ENCODE data around the gene MGAM2.

GRCh38 chr7:142181966-142182365 lies 70.4 kb downstream of the MGAM2 start:
- no peak for TF ChIP-seq PATZ1 (CRISPR knock-in tag; IDR thresholded peaks at IDR 0.05; ENCODE audit: borderline replicate concordance)
- TF ChIP-seq CREB5 (CRISPR knock-in tag; IDR thresholded peaks at IDR 0.05; ENCODE audit: low read depth), result no peak
- TF ChIP-seq ZC3H10 (CRISPR knock-in tag; IDR thresholded peaks at IDR 0.05), result no peak
- no peak for TF ChIP-seq OSR1 (CRISPR knock-in tag; IDR thresholded peaks at IDR 0.05)
- TF ChIP-seq CSRNP3 (CRISPR knock-in tag; IDR thresholded peaks at IDR 0.05), result no peak
- TF ChIP-seq RARB (CRISPR knock-in tag; IDR thresholded peaks at IDR 0.05), result no peak
- TF ChIP-seq ARNTL (CRISPR knock-in tag; IDR thresholded peaks at IDR 0.05; ENCODE audit: borderline replicate concordance, low read depth), result no peak
- no peak for TF ChIP-seq ESRRG (CRISPR knock-in tag; IDR thresholded peaks at IDR 0.05)

Measured in SK-N-SH treated with all-trans-retinoic acid at 6 μM for 48 hours (cell line).